ENCODE results near the gene PLA2G4E.

PLA2G4E gene

GRCh38 chr15:42020713-42021273 lies at the start of gene PLA2G4E:
Gene PLA2G4E (minus strand): TSS chr15:42021042. CDS start chr15:42021030, 12 bp downstream.
- DNase-seq, result no peak

DNA sequence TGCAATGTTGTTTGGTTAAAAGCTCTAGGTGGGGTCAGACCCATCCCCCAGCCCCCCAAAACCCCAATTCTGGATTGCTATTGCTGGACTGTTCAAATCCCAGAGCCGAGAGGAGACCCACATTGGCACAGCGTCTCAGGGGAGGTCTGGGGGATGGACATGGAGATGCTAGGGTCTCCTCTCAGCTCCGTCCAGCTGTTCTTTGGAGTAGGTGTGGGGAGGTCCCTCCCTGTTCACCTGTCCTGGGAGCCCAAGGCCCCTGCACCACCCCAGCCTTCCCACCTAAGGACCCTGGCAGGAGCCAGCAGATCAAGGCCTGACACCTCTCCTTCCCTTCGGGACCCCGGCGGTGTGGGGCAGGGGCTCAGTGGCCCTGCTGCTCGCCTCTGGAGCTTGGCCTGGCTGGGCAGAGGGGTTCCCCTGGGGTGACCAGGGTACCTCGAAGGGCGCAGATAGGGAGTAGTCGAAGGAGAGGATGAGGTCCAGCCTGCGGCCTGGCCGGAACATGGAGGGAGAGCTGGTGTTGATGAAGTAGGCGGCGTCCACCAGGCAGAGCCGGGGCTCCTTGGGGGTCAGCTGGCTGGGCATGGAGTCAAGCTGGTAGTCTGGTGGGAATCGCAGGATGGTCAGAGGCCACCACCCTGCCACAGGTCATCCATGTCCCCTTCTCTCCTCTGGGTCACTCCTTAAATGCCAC lies 49.6 kb upstream of the PLA2G4E start:
- peak; percentile 27 for DNase-seq

DNA sequence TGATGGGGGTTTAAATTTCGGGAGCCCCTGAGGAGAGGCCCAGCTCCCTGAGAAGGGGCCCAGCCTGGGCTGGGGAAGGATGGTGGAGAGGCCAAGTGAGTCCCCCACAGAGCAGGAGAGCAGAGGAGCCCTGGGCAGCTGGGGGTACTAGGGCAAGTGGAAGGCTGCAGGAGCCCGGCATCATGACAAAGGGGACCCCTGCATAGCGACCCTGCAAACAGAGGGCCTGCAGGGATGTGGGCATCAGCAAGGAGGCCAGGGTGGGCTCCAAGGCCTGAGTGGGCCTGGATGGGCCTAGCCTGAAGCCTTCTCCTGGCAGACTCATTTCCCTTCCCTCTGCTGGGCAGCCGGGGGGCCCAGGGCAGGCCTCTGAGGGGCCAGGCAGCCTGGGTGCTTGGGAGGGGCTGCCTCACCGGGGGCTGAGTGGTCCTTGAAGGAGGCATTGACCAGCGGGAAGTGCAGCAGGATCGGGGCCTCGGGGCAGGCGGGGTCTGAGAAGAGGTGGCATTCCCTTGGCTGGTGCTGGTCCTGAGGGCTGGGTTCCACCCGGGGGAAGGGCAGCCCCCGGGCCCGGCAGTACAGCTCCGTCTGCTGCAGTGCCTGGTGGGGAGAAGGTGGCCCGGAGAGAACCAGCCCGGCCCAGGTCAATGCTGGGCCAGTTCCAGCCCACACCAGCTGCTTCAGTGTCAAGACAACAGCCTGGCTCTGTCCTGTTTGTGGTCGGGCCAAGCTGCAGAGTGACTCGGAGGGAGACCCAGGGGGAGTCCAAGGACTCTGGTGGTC lies 48.8 kb upstream of the PLA2G4E start:
- DNase-seq, result peak; percentile 41

DNA sequence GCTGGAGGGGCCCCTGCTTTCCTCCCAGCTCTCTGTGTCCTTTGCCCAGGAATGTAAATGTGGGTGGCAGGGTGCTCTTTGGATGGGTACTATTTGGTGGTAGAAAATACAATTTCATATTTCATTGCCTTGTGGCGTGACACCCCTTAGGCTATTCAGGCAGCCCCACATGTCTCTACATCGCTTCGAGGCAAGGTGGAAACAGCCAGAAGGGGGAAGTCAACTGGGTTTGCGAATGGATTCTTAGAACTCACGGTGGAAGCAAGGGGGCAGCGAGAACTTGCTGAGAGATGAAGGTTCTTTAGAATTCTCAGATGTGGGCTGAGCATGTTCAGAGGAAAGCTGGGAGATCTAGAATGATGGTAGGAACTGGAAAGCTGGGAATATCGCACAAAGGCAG lies 48.2 kb upstream of the PLA2G4E start:
- peak; percentile 28 for DNase-seq

DNA sequence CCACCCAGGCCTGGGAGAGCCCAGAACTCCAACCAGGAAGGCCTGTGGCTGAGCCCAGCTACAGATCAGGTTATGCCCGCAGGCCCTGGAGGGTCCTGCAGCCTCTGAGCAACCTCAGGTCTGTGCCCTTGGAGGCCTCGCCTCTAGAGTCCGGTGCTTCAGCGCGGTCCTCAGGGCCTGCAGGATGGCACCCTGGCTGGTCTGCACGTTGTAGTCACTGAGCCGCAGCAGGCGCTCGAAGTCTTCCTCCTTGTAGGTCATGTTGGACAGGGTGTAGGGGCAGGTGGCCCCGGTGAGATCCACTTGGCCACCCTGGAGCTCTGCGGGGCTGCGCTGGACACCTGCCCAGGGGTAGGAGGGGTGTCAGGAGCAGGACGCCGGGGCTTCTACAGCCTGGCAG lies 47.8 kb upstream of the PLA2G4E start:
- DNase-seq, result peak; percentile 26

- peak; percentile 22 for DNase-seq
Observed at GRCh38 chr15:42066764-42067415, 46.0 kb upstream of the PLA2G4E start.

DNA sequence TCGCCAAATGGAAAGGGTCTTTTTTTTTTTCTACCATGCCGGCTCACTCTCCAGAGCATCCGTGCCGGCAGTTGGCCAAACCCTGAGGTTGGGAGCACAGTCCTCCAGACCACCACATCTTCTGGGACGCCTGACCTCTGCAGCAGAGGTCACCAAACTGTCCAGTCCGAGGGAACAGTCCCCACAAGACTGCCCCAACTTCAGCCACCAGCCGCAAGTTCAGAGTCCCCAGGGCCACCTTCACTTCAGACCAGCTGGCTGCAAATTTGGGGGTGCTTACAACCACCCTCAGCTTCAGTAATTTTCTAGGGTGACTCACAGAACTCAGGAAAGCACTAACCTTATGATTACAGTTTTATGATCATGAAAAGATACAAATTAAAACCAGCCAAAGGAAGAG lies 44.6 kb upstream of the PLA2G4E start:
- peak; percentile 20 for DNase-seq

DNA sequence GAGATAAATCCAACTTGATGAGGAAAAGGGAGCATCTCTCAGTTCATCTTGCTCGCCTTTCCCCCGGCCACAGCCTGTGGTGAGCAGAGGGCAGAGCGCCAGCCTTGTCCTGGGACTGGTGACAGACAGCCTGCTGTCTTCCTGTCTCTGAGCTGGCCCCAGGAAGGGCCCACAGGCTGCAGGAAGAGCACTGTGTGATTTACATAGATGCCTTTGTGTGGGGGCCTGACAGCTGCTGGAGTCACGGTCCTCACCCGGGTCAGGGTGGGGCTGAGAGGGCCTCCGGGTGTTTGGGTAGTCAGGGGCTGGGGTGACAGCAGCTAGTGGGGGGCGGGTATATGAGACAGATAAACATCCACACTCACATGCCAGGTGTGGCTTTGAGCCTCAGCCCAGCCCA lies 44.2 kb upstream of the PLA2G4E start:
- DNase-seq, result peak; percentile 58

- no peak for DNase-seq
Observed at GRCh38 chr15:42064271-42064670, 43.4 kb upstream of the PLA2G4E start.

DNA sequence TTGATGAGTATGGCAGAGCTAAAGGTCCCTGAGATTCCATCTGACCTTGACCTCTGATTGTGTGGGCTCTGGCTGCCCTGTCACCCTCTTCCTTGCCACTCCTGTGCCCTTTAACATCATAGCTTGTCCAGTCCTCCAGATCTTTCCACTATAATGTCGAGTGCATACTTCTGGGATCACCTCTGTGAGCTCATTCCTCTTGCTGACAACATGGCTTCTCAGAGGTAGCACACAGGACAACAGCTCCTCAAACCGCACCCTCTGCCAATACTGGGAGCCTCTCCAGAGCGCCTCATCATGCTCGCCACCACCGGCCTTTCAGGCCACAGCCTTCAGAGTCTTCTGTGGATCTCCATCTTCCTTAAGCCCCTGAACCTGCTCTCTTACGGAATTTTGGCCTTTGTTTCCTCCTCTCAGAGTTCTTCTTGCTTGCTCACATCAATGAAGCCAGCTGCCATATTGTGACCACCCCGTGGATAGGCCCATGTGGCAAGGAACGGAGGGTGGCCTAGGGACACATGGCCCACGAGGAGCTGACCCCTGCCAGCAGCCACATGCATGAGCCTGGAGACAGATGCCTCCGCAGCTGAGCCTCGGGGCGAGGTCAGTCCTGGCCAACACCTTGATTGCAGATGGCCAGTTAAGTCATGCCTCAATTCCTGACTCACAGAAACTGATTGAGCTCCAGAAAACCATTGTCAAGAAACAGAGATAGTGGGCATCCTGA lies 42.4 kb upstream of the PLA2G4E start:
- DNase-seq, result no peak

DNA sequence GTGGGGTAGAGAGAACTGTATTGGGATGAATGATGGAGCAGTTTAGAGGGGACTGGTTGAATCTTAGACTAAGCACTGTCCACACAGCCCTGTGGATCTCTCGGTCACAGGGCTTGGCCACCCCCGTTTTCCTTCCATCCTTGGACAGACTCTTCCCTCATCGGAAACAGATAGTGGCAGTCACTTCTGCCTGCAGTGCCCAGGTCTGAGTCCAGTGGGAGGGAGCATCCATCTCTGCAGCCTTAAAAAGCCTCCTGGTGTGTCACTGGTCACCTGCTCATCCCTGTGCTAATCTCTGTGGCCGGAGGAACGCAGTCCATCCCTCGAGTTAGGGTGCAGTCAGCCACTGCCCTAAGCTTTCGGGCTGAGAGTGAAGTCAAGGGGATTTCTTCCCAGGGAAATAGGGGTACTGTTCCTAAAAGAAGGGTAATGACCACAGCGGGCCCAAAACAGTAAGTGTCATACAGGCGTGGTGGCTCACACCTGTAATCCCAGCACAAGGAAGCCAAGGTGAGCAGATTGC lies 41.5 kb upstream of the PLA2G4E start:
- DNase-seq, result no peak

DNA sequence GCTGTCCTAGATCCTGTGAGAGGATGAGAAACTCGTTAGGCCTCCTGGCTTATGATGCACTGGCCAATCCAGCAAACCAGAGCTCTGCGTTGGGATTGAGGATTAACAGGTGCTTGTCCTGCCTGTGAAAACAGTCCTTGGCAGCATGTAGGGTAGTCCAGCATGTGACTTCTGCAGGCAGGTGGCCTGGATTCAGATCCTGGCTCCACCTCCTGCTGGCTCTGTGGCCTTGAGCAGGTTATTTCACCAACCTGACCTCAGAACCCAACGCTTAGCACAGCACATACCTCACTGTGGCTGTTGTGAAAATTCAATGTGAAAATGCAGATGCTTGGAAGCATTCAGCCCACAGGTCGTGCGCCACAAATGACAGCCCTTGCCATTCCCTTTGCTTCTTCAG lies 40.0 kb upstream of the PLA2G4E start:
- peak; percentile 24 for DNase-seq

GRCh38 chr15:42060477-42060763 lies 39.6 kb upstream of the PLA2G4E start:
- DNase-seq, result no peak

DNA sequence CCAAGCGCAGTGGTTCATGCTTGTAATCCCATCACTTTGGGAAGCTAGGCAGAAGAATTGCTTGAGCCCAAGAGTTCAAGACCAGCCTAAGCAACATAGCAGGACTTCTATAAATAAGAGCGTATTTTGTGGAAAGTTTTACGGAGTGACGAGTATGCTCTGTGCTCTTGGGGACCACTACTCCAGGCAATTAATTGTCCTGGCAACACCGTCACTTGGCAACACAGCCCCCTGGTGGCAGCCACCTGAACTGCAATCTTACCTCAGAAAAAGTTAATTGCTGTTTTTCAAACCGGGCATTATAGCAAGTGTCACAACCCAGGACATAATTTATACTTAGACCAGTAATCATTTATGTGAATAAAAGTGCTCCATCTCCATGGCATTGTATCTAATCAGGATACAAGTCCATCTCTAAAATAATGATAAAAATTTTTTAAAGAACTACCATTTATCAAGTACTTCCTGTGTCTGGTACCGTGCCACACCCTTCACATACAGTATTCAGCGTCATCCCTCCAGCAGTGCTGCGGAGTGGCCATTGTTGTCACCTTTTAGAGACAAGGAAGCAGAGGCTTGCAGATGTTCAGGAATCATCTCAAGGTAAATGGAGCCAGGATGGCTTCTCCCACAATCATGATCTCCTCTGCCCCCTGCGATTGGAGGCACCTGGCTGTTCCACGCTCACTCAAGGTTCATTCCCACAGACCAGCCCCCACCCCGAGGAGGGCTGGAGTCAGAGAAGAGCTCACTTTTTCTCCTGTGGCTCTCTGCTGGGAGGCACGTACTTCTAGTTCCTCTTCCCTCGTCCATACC lies 39.0 kb upstream of the PLA2G4E start:
- peak; percentile 58 for DNase-seq

- DNase-seq, result no peak
Observed at GRCh38 chr15:42058791-42059190, 37.9 kb upstream of the PLA2G4E start.

- no peak for DNase-seq
Observed at GRCh38 chr15:42057799-42058646, 37.2 kb upstream of the PLA2G4E start.

DNA sequence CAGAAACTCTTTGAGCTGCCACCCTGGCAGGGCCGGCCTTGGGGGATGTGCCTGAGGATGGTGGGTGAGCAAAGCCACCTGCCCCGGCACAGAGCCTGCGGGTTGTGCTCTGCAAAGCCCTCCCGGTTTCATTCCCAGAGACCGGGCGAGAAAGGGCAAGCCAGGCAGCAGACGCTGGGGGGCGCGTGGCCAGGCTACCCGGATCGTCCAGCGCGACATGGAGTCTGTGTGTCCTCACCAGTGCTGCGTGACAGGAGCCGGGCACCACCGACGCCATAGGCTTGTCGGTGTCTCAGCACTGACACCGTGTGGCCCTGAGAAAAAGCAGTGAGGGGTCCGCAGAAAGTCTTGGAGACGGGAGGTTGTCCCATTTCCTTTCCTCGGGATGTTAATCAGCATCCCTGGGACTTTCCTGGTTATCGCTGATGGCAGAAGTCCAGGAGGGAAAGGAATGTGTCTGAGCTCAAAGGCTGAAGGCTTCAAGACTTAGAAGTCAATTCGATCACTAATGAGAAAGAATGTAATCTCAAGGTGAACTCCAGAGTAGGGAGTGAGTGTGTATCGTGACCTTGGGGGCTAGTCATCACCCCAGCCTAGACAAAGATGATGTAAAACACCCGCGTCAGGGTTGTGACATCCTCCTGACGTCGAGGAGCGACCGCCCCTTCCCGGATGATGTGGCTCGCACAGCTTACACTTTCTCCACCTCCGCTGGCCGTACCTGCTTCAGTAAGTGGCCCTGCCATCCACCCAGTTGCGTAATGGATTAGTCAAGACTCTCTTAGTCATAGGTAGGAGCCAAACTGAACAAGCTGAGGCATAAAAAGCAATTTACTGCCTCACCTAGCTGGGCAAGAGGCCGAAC lies 36.3 kb upstream of the PLA2G4E start:
- DNase-seq, result peak; percentile 78

DNA sequence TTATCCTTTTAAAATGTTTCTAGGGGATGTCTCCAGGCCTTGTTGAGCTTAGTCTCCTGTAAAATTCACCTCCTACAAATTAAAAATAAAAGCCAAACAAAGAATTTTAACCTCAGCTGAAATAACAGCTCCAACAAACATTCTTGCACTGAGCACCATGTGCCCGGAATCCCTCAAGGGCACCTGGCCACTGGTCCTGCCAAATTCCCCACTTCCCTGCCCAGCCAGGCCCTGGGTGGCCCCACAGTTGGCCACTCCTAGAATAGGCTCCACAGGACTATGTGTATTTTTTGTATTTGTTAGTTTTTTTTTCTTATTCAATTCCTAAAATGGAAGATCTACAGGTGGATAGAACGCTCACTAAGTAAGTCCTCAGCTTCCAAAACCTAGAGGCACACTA lies 33.1 kb upstream of the PLA2G4E start:
- DNase-seq, result no peak

- peak; percentile 36 for DNase-seq
Observed at GRCh38 chr15:42053010-42053409, 32.2 kb upstream of the PLA2G4E start.
